CD4-positive, alpha-beta T cell (primary cell): ENCODE measurements around the gene SLC22A14. TPM values are rescaled to one million over a fixed set of nuclear protein-coding genes. Genes with fewer than 3 reads are reported as not detected.

Experiments used
- ATAC-seq: fragments of 200-7000 bp; cut with Tn5 transposase; one replicate; pipeline ENCODE4 v1.10.0; 2022; ENCODE audit warnings: mild to moderate bottlenecking; ENCODE audit not compliant: poor library complexity
- CTCF ChIA-PET: fragments of 350-600 bp; sonication (Branson Sonifier 250); formaldehyde crosslinking; loops from one replicate; lab custom pipeline; 2021; ENCODE audit warnings: antibody characterized with exemption, inconsistent platforms; lab: Charles Lee
- POLR2A ChIA-PET: fragments of 350-600 bp; sonication (Branson Sonifier 250); formaldehyde crosslinking; loops from one replicate; lab custom pipeline; 2021; ENCODE audit warnings: antibody characterized with exemption, inconsistent platforms; lab: Charles Lee
- DNase-seq, 14 experiments: peaks; one replicate each; pipeline ENCODE4 v3.0.0-alpha.2; 2013 to 2020; ENCODE audit warnings: mixed read lengths in 2 of 14
- H3K27ac ChIP-seq, 2 donors: one replicate each; pipeline versions ENCODE4 v1.5.1 to v1.7.0; 2013; ENCODE audit warnings: low read length in 2 of 2, low read depth in 1 of 2, mild to moderate bottlenecking in 1 of 2
- H3K27me3 ChIP-seq, 2 experiments: 1 replicate in 1 of 2; 2 replicates in 1 of 2; pipeline versions ENCODE4 v1.6.1 to v1.7.0; 2013; ENCODE audit warnings: low read length in 2 of 2, control low read depth in 1 of 2, mild to moderate bottlenecking in 1 of 2, moderate library complexity in 1 of 2; ENCODE audit not compliant: insufficient read depth in 2 of 2, control insufficient read depth in 1 of 2
- H3K36me3 ChIP-seq: one replicate; pipeline ENCODE4 v1.6.1; 2013; ENCODE audit warnings: low read length, control low read depth; ENCODE audit not compliant: insufficient read depth
- H3K4me1 ChIP-seq: one replicate; pipeline ENCODE4 v1.6.1; 2013; ENCODE audit warnings: low read length, control low read depth; ENCODE audit not compliant: insufficient read depth
- H3K4me3 ChIP-seq: one replicate; pipeline ENCODE4 v1.5.1; 2013; ENCODE audit warnings: mild to moderate bottlenecking, low read length, moderate library complexity
- H3K9me3 ChIP-seq, 2 experiments: 1 replicate in 1 of 2; 2 replicates in 1 of 2; pipeline versions ENCODE4 v1.6.1 to v1.7.0; 2013; ENCODE audit warnings: low read length in 2 of 2, mild to moderate bottlenecking in 2 of 2, control low read depth in 1 of 2, moderate library complexity in 1 of 2; ENCODE audit not compliant: control insufficient read depth in 1 of 2, insufficient read depth in 1 of 2
- H3K27ac Mint-ChIP-seq: one replicate; pipeline ENCODE4 v1.8.0; 2020; ENCODE audit warnings: mixed read lengths
- H3K27me3 Mint-ChIP-seq: one replicate; pipeline ENCODE4 v1.8.0; 2021; ENCODE audit warnings: mixed read lengths
- H3K36me3 Mint-ChIP-seq: one replicate; pipeline ENCODE4 v1.8.0; 2021; ENCODE audit warnings: low read depth, mixed read lengths
- H3K4me1 Mint-ChIP-seq: one replicate; pipeline ENCODE4 v1.8.0; 2021; ENCODE audit warnings: low read depth, mixed read lengths
- H3K4me3 Mint-ChIP-seq: one replicate; pipeline ENCODE4 v1.8.0; 2020; ENCODE audit warnings: mild to moderate bottlenecking, mixed read lengths
- H3K9me3 Mint-ChIP-seq: one replicate; pipeline ENCODE4 v1.8.0; 2020; ENCODE audit warnings: mixed read lengths
- intact Hi-C, 2 experiments: fragments of 100-400 bp; cut with DNase I in 1 of 2; cut with micrococcal nuclease in 1 of 2; formaldehyde crosslinking; loops; one replicate each; pipeline versions ENCODE4 v1.15.1 to v1.9.0; 2023 to 2025; cut with DNase I, micrococcal nuclease
- total RNA-seq, 174 experiments: library from RNA in 2 of 174; stranded (reverse) in 2 of 174; gene quantifications; one replicate each; pipeline ENCODE4 v1.2.3 and lab custom pipeline; 2021 to 2026
- TF ChIP-seq, protein P1 (sequence below): fragments of 200-600 bp; IDR thresholded peaks from one replicate; pipeline ENCODE4 v1.8.0; 2022; ENCODE audit warnings: antibody characterized with exemption, mild to moderate bottlenecking

SLC22A14 gene
- total RNA-seq, 2 experiments from 2014 or later = 0.11 TPM; not detected in 1

GRCh38 chr3:38257583-38257982 lies 24.5 kb upstream of the SLC22A14 start:
- Mint-ChIP-seq H3K9me3 (no peaks in the 10 kb centered on the region), H3K27ac (peak overlapping the region; percentile 16), H3K36me3 (peaks cover 24% of the 10 kb centered on the region), H3K27me3 (no peaks in the 10 kb centered on the region), H3K4me1 (peaks cover 8% of the 10 kb centered on the region), H3K4me3 (no peak overlapping the region)
- intact Hi-C loops = no loop called here
- H3K36me3 ChIP-seq = peaks cover 23% of the 10 kb centered on the region
- H3K4me1 ChIP-seq = no peaks in the 10 kb centered on the region
- no peak overlapping the region for H3K27ac ChIP-seq
- H3K4me3 ChIP-seq = no peak overlapping the region
- CTCF ChIA-PET = no interaction called here
- TF ChIP-seq, protein P1, sequence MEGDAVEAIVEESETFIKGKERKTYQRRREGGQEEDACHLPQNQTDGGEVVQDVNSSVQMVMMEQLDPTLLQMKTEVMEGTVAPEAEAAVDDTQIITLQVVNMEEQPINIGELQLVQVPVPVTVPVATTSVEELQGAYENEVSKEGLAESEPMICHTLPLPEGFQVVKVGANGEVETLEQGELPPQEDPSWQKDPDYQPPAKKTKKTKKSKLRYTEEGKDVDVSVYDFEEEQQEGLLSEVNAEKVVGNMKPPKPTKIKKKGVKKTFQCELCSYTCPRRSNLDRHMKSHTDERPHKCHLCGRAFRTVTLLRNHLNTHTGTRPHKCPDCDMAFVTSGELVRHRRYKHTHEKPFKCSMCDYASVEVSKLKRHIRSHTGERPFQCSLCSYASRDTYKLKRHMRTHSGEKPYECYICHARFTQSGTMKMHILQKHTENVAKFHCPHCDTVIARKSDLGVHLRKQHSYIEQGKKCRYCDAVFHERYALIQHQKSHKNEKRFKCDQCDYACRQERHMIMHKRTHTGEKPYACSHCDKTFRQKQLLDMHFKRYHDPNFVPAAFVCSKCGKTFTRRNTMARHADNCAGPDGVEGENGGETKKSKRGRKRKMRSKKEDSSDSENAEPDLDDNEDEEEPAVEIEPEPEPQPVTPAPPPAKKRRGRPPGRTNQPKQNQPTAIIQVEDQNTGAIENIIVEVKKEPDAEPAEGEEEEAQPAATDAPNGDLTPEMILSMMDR = no peak
- ATAC-seq (no peak), DNase-seq (peak in 1 of 14 experiments; percentile 1)
- H3K27me3 ChIP-seq = no peaks in the 10 kb centered on the region
- no peaks in the 10 kb centered on the region for H3K9me3 ChIP-seq
- POLR2A ChIA-PET = no interaction called here

DNA sequence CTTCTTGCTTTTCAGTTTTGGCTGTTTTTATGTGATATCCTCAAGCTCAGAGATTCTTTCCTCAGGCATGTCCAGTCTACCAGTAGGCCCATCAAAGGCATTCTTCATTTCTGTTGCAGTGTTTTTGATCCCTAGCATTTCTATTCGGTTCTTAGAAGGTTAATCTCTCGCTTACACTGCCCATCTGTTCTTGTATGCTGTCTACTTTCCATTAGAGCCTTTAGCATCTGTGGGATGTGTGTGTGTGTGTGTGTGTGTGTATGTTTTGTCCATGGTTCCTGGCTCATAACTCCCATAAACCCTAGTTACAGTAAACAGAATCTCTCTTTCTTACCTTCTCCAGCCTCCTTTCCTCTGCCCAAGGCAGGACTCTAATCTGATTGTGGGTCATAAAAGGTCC lies 21.6 kb upstream of the SLC22A14 start:
- Mint-ChIP-seq H3K4me1 (peaks cover 27% of the 10 kb centered on the region), H3K27ac (no peak overlapping the region), H3K9me3 (no peaks in the 10 kb centered on the region), H3K27me3 (no peaks in the 10 kb centered on the region), H3K36me3 (no peaks in the 10 kb centered on the region), H3K4me3 (no peak overlapping the region)
- Histone ChIP-seq H3K36me3 (no peaks in the 10 kb centered on the region), H3K4me1 (no peaks in the 10 kb centered on the region), H3K27ac (no peak overlapping the region), H3K4me3 (no peak overlapping the region), H3K27me3 (no peaks in the 10 kb centered on the region), H3K9me3 (no peaks in the 10 kb centered on the region)
- CTCF ChIA-PET = no interaction called here
- DNase-seq = no peak
- intact Hi-C loops = no loop called here
- ATAC-seq = no peak
- TF ChIP-seq, protein P1 = no peak
- POLR2A ChIA-PET = no interaction called here

DNA sequence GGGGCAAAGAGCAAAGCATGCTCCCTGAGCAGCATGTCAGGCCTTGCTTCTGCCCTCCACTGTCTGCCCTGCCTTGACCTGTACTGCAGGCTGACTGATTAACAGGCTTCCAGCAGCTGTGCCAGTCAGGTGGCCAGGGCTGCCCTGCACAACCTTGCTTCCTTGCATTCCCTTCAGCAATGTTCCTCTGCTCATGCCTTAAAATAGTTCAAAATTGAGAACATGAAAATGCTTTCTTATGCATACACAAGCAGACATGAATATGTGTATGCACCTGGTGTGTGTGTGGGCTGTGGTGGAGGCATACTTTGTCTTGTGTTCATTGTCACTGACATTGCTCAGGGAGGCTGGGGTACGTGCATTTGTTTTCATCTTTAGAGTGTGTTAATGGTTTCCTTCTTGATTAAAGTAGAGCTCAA lies 17.7 kb upstream of the SLC22A14 start:
- H3K4me3 ChIP-seq = no peak overlapping the region
- ATAC-seq = no peak
- Mint-ChIP-seq H3K4me3 (no peak overlapping the region), H3K9me3 (no peaks in the 10 kb centered on the region), H3K27me3 (no peaks in the 10 kb centered on the region), H3K27ac (no peak overlapping the region), H3K4me1 (peaks cover 38% of the 10 kb centered on the region), H3K36me3 (no peaks in the 10 kb centered on the region)
- no peaks in the 10 kb centered on the region for H3K27me3 ChIP-seq
- TF ChIP-seq, protein P1 = no peak
- ChIA-PET CTCF (no interaction called here), POLR2A (no interaction called here)
- H3K4me1 ChIP-seq = peaks cover 7% of the 10 kb centered on the region
- DNase-seq = no peak
- no peak overlapping the region for H3K27ac ChIP-seq
- H3K9me3 ChIP-seq = no peaks in the 10 kb centered on the region
- H3K36me3 ChIP-seq = no peaks in the 10 kb centered on the region
- intact Hi-C loops = no loop called here
